MM.1S (cell line): ENCODE results near the gene GZMM.

ENCODE experiments used
- DNase-seq: peaks from one replicate; pipeline ENCODE4 v3.0.0-alpha.2; 2015
- H2AFZ ChIP-seq: fragments of 300-600 bp; sonication (generic); 2 replicates; pipeline ENCODE4 v1.6.0; 2016; ENCODE audit warnings: antibody characterized with exemption, low read length
- H3F3A ChIP-seq: fragments of 300-600 bp; sonication (generic); 2 replicates; pipeline ENCODE4 v1.6.1; 2016; ENCODE audit warnings: mild to moderate bottlenecking, antibody characterized with exemption, low read length, moderate library complexity, mixed read lengths; ENCODE audit not compliant: insufficient read depth
- H3K27ac ChIP-seq: fragments of 300-600 bp; sonication (generic); 2 replicates; pipeline ENCODE4 v1.5.1; 2016; ENCODE audit warnings: mild to moderate bottlenecking, low read length
- H3K27me3 ChIP-seq: fragments of 300-600 bp; sonication (generic); replicated peaks from 2 replicates; pipeline ENCODE4 v1.6.0; 2016; ENCODE audit warnings: low read length; ENCODE audit not compliant: insufficient read depth
- H3K36me3 ChIP-seq: fragments of 300-600 bp; sonication (generic); replicated peaks from 2 replicates; pipeline ENCODE4 v1.6.1; 2016; ENCODE audit warnings: mild to moderate bottlenecking, low read length, mixed read lengths; ENCODE audit not compliant: insufficient read depth
- H3K4me1 ChIP-seq: fragments of 300-600 bp; sonication (generic); 2 replicates; pipeline ENCODE4 v1.6.1; 2016; ENCODE audit warnings: low read length, mixed read lengths
- H3K4me2 ChIP-seq: fragments of 300-600 bp; sonication (generic); 2 replicates; pipeline ENCODE4 v1.6.0; 2016; ENCODE audit warnings: low read depth, low read length
- H3K4me3 ChIP-seq: fragments of 300-600 bp; sonication (generic); 2 replicates; pipeline ENCODE4 v1.5.1; 2016; ENCODE audit warnings: low read length, mixed read lengths
- H3K79me2 ChIP-seq: fragments of 300-600 bp; sonication (generic); 2 replicates; pipeline ENCODE4 v1.6.1; 2016; ENCODE audit warnings: mixed run types, low read length, mixed read lengths
- H3K9ac ChIP-seq: fragments of 300-600 bp; sonication (generic); 2 replicates; pipeline ENCODE4 v1.6.1; 2016; ENCODE audit warnings: low read length, mixed read lengths
- H3K9me2 ChIP-seq: fragments of 300-600 bp; sonication (generic); replicated peaks from 2 replicates; pipeline ENCODE4 v1.6.1; 2016; ENCODE audit warnings: mild to moderate bottlenecking, low read length, mixed read lengths; ENCODE audit not compliant: insufficient read depth
- H3K9me3 ChIP-seq: fragments of 300-600 bp; sonication (generic); replicated peaks from 2 replicates; pipeline ENCODE4 v1.6.1; 2016; ENCODE audit warnings: mild to moderate bottlenecking, low read length, mixed read lengths; ENCODE audit not compliant: insufficient read depth
- H4K20me1 ChIP-seq: fragments of 300-600 bp; sonication (generic); 2 replicates; pipeline ENCODE4 v1.6.1; 2016; ENCODE audit warnings: mild to moderate bottlenecking, low read length, moderate library complexity, mixed read lengths; ENCODE audit not compliant: insufficient read depth
- EZH2 ChIP-seq: fragments of 300-600 bp; sonication (generic); optimal IDR thresholded peaks from 2 replicates; pipeline ENCODE3; 2017; ENCODE audit warnings: low read depth, mild to moderate bottlenecking, antibody characterized with exemption, low read length, mixed read lengths
- EZH2phosphoT487 ChIP-seq: fragments of 300-600 bp; sonication (generic); IDR thresholded peaks from 2 replicates; pipeline ENCODE4 v1.6.1; 2018; ENCODE audit warnings: antibody characterized with exemption, low read length
- TF ChIP-seq, protein P1 (sequence below): fragments of 300-600 bp; sonication (generic); IDR thresholded peaks from 2 replicates; pipeline ENCODE4 v1.5.1; 2016; ENCODE audit warnings: antibody characterized with exemption, low read length, mixed read lengths

The GZMM gene

DNA sequence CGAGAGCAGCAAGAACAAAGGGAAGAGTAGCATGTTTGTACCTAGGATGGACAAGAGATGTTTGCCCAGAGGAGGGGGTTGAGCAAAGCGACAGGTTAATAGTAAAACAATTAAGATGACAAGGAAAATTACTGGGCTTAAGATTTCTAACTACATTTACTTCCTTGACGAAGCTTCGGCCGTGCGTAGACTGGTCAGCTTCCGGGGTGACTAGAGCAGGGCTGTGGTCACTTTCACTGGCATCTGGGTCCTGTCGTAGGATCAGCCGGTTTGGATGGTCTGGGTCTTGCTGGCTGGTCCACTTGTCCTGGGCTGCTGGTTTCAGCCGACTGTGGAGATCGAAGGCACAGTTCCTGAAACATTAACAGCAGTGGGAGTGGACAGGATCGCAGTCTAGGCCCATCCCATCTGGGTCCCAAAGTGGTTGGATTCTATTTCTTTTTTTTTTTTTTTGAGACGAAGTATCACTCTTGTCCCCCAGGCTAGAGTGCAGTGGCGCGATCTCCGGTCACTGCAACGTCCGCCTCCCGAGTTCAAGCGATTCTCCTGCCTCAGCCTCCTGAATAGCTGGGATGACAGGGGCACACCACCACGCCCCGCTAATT, 23.5 kb downstream of the GZMM start:
- H4K20me1 ChIP-seq = no peaks in the 10 kb centered on the region
- no peak for TF ChIP-seq EZH2phosphoT487
- TF ChIP-seq, protein P1, sequence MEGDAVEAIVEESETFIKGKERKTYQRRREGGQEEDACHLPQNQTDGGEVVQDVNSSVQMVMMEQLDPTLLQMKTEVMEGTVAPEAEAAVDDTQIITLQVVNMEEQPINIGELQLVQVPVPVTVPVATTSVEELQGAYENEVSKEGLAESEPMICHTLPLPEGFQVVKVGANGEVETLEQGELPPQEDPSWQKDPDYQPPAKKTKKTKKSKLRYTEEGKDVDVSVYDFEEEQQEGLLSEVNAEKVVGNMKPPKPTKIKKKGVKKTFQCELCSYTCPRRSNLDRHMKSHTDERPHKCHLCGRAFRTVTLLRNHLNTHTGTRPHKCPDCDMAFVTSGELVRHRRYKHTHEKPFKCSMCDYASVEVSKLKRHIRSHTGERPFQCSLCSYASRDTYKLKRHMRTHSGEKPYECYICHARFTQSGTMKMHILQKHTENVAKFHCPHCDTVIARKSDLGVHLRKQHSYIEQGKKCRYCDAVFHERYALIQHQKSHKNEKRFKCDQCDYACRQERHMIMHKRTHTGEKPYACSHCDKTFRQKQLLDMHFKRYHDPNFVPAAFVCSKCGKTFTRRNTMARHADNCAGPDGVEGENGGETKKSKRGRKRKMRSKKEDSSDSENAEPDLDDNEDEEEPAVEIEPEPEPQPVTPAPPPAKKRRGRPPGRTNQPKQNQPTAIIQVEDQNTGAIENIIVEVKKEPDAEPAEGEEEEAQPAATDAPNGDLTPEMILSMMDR = no peak
- no peak for TF ChIP-seq EZH2
- peaks cover under 1% of the 10 kb centered on the region for H3K79me2 ChIP-seq
- no peak overlapping the region for H3K27ac ChIP-seq
- no peaks in the 10 kb centered on the region for H3K9me2 ChIP-seq
- no peak for DNase-seq
- H3K4me1 ChIP-seq = no peaks in the 10 kb centered on the region
- no peaks in the 10 kb centered on the region for H3K9me3 ChIP-seq
- no peak overlapping the region for H3K4me3 ChIP-seq
- H3K4me2 ChIP-seq = no peak overlapping the region
- no peak overlapping the region for H3K9ac ChIP-seq
- H3K27me3 ChIP-seq = no peaks in the 10 kb centered on the region
- H2AFZ ChIP-seq = no peak overlapping the region
- no peaks in the 10 kb centered on the region for H3K36me3 ChIP-seq
- H3F3A ChIP-seq = peaks cover 14% of the 10 kb centered on the region

DNA sequence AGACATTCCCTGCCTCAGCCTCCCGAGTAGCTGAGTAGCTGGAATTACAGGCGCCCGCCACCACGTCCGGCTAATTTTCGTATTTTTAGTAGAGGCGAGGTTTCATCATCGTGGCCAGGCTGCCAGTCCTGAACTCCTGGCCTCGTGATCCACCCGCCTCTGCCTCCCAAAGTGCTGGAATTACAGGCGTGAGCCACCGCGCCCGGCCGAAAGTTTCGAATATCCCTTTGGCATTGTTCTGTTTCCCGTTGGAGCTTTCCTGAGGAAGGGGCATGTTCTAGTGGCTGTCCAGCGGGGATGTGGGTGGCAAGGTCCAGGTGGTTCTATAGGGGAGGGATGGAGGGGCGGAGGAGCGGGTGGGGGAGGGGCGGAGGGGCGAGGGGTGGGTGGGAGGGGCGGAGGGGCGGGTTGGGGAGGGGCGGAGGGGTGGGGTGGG, 26.4 kb downstream of the GZMM start:
- H3K9me2 ChIP-seq = no peaks in the 10 kb centered on the region
- no peak overlapping the region for H3K4me3 ChIP-seq
- no peak overlapping the region for H2AFZ ChIP-seq
- H3K79me2 ChIP-seq = peaks cover 29% of the 10 kb centered on the region
- H3K9me3 ChIP-seq = no peaks in the 10 kb centered on the region
- H3F3A ChIP-seq = peaks cover 14% of the 10 kb centered on the region
- peaks cover 8% of the 10 kb centered on the region for H4K20me1 ChIP-seq
- no peak overlapping the region for H3K4me2 ChIP-seq
- H3K27me3 ChIP-seq = no peaks in the 10 kb centered on the region
- no peak overlapping the region for H3K27ac ChIP-seq
- H3K9ac ChIP-seq = no peak overlapping the region
- no peaks in the 10 kb centered on the region for H3K36me3 ChIP-seq
- no peak for DNase-seq
- TF ChIP-seq, protein P1 = no peak
- no peak for TF ChIP-seq EZH2
- H3K4me1 ChIP-seq = peaks cover 8% of the 10 kb centered on the region; the same call in 1 of the 2 replicates

DNA sequence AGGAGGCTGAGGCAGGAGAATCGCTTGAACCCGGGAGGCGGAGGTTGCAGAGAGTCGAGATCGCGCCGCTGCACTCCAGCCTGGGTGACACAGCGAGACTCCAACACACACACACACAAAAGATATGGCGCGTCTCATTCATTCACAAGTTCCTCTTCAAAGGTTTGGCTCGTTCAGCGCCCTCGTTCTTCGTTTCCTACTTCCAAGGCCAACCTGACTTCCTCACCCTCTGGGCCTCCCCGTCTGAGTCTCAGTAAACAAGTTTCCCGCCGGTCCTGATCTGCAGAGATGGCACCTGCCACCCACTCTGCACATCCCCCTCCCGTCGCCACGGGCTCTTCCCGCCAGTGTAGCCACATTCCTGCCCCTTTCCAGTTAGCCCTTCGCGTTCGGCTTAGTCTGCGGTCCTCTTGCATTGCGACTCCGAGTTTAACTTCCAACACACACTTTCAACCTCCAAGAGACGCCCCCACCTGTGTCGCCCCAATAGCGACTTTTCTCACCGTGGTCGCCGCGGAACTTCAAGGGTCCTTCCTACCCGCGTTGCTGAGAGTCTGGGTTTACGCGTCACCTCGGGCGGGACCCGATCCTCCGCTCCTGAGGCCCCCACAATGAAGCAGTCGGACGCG, 27.2 kb downstream of the GZMM start:
- Histone ChIP-seq H3F3A (peaks cover 14% of the 10 kb centered on the region), H3K4me1 (peaks cover 8% of the 10 kb centered on the region; the same call in 1 of the 2 replicates), H3K79me2 (peaks cover 36% of the 10 kb centered on the region), H3K9ac (peak overlapping the region; percentile 70), H3K4me3 (peak overlapping the region; percentile 77), H3K27me3 (no peaks in the 10 kb centered on the region), H3K9me3 (no peaks in the 10 kb centered on the region), H3K4me2 (peak overlapping the region; percentile 96), H3K9me2 (no peaks in the 10 kb centered on the region), H4K20me1 (peaks cover 13% of the 10 kb centered on the region), H3K27ac (peak overlapping the region; percentile 87), H2AFZ (peak overlapping the region; percentile 88), H3K36me3 (no peaks in the 10 kb centered on the region)
- DNase-seq = peak; percentile 64
- TF ChIP-seq, protein P1 = no peak
- no peak for TF ChIP-seq EZH2phosphoT487
- TF ChIP-seq EZH2 = no peak
